OCI-LY1 (cell line): ENCODE results near the gene C3orf62.

Source experiments
- CTCF ChIP-seq: fragments of 200-600 bp; sonication (generic), shearing (Covaris generic); IDR thresholded peaks from 2 replicates; pipeline ENCODE4 v1.5.1; 2017; ENCODE audit warnings: mild to moderate bottlenecking, antibody characterized with exemption, low read length, moderate library complexity, mixed read lengths
- EZH2 ChIP-seq: fragments of 200-600 bp; sonication (generic), shearing (Covaris generic); IDR thresholded peaks from 2 replicates; pipeline ENCODE4 v1.8.0; 2017; ENCODE audit warnings: borderline replicate concordance, mixed run types, mild to moderate bottlenecking, antibody characterized with exemption, low read length, moderate library complexity, mixed read lengths

DNA sequence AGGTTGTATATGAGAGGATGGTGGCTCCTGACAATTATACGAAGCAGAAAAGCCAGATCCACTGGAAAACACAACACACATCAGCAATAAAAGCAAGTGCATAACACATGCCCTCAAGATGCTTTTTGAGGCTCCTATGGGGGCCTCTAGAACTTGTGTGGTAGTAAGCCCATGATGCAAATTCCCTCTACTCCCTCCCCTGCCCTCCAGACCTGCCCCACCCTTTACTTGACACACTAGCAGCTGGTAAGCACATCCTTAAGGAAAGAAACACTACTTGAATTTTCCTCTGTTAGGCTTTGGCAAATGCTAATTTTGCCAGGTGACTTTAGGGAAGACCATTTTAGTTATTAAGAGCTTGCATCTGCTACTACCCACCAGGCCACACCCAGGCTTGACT, 33.6 kb upstream of the C3orf62 start:
- TF ChIP-seq CTCF (no peak), EZH2 (no peak)
